ENCODE measurements around the gene UCP2.

Gene UCP2

GRCh38 chr11:73968356-73968966, 14.2 kb downstream of the UCP2 start:
- no peak for DNase-seq

- no peak for DNase-seq
Observed at GRCh38 chr11:73965764-73966121, 16.9 kb downstream of the UCP2 start.

GRCh38 chr11:73965076-73965763, 17.4 kb downstream of the UCP2 start:
- no peak for DNase-seq

- DNase-seq, result no peak
Observed at GRCh38 chr11:73963861-73964260, 18.8 kb downstream of the UCP2 start.

DNA sequence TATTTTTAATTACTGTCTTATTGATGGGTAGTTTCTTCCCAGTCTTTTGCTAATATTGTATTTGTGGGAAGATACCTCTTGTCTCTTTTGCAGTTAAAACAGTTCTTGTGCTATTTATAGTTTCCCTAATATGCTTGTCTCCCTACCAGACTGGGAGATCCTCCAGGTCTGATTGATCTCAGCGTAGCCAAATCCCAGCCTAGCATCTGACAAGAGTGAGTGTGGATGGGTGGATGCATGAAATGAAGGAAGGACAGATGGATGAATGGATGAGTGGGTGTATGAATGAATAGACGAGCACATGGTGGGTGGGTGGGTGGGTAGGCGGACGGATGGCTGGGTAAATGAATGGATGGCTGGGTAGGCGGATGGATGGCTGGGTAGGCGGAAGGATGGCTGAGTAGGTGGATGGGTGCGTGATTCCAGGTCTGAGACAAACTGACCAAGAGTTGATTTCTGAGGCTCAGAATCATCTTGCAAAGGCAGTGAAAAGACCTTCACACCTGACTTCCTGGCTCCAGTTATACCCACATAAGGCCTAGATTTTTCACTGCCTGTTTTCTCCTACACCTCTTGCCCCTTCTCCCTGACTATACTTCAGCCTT, 20.4 kb downstream of the UCP2 start:
- DNase-seq, result no peak

GRCh38 chr11:73961321-73961720, 21.3 kb downstream of the UCP2 start:
- no peak for DNase-seq

DNA sequence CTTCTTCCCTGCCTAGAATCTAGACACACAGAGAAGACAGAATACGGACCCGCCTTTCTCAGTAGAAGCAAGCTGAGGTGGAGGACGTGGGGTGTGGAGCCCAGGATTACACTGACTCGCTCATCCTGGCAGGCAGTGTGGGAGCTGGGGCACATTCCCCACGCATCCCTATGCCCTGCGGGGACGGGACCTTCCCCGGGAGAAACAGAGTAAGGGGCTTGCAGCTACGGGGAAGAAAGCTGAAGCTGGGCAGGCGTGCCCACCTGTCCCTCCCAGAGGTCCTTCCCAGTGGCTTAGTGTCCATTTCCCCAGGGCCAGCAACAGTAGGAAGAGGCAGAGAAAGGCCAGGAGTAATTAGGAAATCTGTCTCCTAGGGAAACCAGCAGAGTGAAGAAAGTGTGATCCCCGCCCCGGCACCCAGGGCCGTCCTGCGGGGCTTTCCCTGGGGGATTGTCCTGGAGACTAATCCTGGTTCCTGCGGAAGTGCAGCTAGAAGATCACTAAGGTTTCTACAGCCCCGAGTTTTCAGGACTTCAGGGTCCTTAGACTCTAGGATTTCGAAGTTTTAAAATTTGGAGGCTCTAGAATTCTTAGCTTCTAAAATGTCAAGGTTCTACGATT, 24.0 kb downstream of the UCP2 start:
- no peak for DNase-seq

DNA sequence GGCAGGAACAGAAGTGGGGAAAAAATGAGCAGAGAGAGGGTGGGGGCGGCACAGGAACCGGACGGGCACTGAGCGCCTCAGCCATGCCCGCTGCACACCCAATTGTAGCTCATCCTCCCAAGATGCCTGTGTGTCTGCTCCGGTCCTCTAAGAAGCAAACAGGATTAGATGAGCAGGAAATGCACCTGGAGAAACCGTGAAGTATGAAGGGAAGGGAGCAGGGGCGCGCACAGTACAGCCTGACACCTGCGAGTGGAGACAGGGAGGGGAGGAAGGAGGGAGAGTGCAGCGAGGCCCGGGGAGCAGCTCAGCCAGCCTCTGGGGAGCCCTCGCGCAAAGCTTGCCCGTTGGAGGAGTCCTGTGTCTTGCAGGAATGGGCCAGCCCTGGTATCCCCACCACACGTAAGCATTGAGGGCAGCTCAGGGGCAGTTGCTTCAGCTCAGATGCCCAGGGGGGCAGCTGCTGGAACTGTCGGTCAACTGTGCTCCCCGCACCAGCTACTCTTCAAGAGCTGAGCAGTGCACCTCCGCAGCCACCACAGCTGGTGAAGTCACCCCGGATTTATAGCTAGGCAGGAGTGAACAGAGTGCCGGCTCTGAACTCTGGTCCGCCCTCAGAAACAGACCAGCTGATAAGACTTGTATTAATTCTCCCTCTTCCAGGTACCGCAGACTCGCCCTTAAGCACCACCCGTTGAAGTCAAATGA, 24.8 kb downstream of the UCP2 start:
- no peak for DNase-seq

DNA sequence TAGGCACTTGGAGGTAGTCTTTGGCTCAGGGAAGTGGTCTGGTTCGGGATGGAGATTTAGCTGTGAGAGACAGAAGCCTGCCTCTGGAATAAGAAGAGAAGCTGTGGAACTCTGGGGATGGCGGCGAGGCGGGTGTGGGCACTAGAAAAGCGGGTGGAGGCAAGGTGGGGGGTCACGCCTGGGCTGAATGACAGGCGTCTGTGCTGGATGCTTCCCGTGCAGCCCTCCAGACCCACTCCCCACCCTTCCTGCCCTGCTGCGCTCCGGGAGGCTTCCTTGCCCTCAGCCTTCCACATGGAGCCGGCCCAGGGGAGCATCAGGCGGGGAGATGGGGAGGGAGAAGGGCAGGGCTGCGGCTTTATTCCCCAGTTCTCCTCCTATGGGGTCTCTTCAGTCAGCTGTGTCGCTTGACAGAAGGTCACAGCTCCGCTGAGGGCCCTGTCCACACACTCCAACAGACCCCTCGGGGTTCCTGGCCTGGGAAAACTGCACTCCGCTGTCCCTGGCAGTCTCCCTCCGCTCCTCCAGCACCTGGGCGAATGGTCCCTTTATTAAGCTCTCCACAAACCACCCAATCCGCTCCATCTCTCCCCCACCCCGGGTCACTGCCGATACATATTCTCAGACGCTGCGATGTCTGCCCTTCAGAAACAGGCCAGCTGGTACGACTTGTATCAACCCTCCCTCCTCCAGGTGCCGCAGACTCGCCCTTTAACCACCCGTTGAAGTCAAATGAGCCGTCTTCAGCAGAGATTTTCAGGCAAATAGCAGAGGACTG, 25.6 kb downstream of the UCP2 start:
- DNase-seq, result no peak

DNA sequence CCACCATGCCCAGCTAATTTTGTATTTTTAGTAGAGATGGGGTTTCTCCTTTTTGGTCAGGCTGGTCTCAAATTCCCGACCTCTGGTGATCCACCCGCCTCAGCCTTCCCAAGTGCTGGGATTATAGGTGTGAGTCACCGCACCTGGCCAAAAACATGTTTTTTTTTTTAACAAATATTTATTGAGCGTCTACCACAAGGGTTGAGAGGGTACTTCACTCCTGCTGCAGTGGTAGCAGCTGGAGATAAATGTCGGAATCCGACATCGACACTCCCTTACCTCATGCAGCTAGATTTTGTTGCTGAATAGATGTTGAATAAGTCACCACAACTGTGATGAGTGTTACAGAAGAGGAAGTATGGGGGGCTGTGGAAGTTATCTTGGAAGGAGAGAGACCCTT, 30.8 kb downstream of the UCP2 start:
- DNase-seq, result no peak

GRCh38 chr11:73950869-73951710, 31.6 kb downstream of the UCP2 start, which contains the start of gene DNAJB13:
DNAJB13 (plus strand) TSS chr11:73951026; CDS start chr11:73951070, 44 bp downstream.
- peak; percentile 92 for DNase-seq

GRCh38 chr11:73949912-73950311, 32.7 kb downstream of the UCP2 start:
- no peak for DNase-seq

GRCh38 chr11:73949246-73949645, 33.4 kb downstream of the UCP2 start:
- DNase-seq, result no peak

DNA sequence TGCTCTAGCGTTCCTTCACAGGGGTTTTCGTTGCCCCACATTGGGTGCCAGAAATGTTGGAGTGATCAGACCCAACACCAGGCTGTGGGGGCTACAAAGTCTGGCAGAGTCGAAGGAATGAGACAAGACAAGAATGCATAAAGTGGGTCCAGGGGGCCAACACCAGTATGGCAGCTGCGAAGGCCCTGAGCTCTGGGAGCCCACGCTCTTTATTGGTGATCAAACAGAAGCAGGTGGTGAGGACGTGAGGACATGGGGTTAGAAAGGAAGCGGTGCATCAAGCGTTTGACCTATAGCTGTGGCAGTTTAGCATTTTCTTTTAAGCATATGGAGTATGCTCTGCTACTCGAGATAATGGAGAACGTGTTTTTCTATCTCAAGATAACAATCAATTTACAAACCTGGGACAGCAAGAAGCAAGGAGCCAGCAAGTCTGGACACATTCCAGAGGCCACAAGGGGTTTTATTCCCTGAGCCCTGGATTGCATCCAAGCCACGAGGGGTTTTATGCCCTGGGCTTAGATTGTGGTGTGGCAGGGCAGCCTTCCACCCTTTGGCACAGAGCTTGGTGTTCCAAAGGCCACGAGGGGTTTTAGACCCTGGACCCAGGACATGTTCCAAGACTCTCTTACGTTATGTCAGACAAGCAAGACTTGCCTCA, 35.7 kb downstream of the UCP2 start:
- no peak for DNase-seq

- no peak for DNase-seq
Observed at GRCh38 chr11:73945396-73945795, 37.2 kb downstream of the UCP2 start.

DNA sequence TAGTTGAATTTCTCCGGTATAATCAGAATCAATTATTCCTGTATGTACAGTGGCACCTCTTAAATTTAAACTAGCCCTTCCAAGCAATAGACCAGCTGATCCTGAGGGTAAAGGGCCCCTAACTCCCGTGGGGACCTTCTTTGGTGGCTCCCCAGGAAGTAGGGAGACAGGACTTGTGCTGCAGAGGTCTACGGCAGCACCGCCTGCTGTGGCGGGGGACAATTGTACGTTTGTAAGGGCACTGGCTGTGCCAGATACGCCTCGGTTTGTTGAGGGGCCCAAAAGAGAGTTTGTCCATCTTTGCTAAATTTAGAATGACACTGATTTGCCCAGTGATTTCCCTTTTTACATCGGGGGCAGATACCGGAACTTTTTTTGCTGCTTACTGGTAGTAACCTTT, 37.7 kb downstream of the UCP2 start:
- DNase-seq, result no peak

GRCh38 chr11:73944085-73944484, 38.6 kb downstream of the UCP2 start:
- DNase-seq, result no peak

- no peak for DNase-seq
Observed at GRCh38 chr11:73942010-73942409, 40.6 kb downstream of the UCP2 start.

DNA sequence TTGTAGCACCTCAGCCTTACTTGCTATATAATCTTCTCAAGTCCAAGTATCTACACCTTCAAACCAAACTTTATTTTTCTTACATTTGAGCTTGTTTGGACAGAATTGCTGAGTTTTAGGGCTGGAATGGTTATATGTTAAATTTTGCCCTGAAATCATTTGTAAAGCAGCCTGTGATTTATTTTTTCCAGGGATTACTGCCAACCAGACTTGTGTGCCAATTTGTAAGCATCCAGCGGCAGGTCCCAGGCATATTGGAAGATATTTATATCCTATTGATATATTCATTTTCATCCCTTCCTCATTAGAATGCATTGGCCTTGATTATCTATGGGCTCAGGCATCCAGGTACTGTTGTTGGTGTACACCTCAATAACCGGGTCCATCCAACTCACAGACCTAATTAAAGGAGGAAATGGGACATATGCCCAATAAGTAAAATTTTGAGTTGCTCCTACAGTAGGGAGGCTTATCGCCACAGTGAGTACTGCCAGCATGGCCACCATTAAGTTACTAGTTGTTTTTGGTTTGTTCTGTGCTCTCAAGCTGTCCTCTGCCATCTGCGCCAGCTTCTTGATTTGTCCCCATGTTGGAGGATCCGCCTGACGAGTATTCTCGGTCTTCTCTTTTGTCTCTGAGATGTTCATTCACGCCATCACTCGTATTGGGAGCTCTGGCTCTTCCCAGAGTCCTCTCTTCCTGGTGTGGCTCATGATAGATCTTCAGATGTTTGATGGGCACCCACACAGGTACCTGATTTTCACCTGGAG, 41.7 kb downstream of the UCP2 start:
- no peak for DNase-seq

DNA sequence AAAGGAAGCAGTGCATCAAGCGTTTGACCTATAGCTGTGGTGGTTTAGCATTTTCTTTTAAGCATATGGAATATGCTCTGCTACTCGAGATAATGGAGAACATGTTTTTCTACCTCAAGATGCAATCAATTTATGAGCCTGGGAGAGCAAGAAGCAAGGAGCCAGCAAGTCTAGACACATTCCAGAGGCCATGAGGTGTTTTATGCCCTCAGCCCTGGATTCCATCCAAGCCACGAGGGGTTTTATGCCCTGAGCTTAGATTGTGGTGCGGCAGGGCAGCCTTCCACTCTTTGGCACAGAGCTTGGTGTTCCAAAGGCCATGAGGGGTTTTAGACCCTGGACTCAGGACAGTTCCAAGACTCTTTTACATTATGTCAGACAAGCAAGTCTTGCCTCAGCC, 43.5 kb downstream of the UCP2 start:
- no peak for DNase-seq

Measured in 8988T (cell line).